NCI-H2196 (cell line): ENCODE results near the gene ENGASE.

Experiments
- DNase-seq: peaks from one replicate; lab custom pipeline; 2025; ENCODE audit not compliant: unreplicated experiment; lab: John Stamatoyannopoulos, UW

The ENGASE gene

DNA sequence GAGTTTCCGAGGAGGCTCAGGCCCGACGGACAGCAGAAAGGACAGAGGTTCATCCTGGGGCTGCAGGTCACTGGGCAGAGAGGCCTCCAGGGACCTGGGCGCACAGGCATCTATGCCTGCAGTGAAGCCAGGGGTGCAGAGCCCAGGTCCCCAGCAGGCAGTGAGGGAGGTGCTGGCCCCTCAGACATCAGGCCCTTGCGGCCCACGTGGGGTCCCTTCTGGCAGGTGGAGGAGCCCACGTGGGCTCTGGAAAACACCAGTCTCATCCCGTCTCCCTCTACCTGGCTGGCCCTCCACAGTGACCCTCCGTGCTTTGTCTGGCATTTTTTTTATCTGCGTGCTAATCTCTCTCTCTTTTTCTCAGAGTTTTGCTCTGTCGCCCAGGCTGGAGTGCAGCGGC lies 36.5 kb downstream of the ENGASE start:
- no peak for DNase-seq

DNA sequence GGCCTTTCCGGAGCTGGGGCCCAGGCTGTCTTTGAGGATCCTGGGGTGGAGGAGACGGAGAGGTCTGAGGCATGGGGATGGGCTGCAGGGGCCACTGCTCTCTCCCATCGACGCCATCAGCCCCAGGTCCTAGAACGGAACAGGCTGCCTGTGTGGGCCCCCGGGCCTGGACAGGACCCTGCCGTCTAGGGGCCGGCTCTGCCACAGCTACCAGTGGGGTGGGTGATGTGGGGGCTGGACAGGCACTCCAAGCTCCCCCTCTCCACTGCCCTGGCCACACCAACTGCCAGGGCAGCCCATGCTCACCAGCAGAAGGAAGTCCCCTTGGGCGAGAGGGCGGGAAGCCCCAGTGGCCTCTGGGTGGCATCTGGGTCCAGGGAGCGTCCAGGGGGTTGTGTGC lies 37.8 kb downstream of the ENGASE start:
- no peak for DNase-seq

- DNase-seq = peak; percentile 50
Measured at GRCh38 chr17:79113699-79114457, 39.3 kb downstream of the ENGASE start.

- DNase-seq = peak; percentile 97
Measured at GRCh38 chr17:79114458-79115301, 40.1 kb downstream of the ENGASE start.

- DNase-seq = no peak
Measured at GRCh38 chr17:79115487-79115886, 40.9 kb downstream of the ENGASE start.

DNA sequence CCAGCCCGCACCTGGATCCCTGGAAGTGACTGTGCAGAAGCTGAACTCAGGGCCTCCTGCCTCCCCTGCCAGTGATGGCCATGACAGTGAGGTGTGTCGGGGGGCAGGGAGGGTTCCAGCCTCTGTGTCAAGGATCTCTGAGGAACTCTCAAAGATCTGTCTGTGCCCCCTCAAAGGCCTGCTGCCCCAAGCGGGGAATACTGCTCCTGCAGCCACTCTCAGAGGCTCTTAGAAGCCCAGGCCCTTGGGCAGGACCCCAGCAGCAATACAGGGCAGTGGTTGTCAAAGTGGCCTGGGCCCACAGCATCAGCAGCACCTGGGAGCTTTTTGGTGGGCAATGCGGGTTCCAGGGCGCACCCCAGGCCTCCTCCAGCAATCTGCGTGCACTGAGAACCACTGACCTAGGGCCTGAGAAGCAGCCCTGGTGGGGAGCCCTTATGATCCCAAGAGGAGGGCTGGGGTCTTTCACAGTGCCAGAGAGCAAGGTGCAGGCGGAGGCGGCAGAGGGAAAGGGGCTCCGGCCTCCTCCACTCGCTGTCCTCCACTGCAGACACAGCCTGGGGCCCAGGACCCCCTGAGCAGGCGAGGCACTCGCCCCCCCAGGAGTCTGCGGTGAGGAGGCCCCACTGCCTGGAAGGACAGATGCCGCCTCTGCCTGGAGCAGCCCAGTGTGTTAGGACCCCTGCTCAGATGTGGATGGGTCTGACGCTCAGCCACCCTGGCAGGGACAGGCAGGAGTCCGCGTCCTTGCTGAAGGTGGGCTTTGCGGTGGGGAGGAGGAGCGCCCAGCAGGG lies 42.1 kb downstream of the ENGASE start:
- no peak for DNase-seq

DNA sequence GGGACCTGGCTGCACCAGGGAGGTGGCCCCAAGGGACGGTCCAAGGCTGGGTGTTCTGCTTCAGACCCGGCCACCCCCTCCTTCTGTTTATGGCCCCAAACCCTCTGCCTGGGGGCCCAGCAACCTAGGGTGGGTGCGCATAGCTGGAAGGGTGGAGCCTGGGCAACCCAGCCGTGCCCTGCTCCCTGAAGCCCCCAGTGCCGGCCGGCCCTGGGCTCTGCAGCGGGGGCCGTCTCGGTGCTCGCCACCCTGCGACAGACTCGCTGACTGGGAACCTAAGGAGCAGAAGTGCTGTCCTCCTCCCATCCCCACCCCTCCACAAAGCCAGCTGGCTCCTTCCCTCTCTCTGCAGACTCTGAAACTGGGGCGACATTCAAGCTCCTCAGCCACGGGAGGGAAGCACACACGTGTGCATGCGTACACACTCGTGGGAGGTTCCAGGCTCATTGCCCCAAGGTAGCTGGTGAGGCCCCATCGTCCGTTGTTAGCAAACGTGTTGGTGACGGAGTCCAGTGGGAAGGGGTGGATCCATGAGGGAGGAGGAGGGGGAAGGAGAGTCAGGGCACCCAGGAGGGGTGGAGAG lies 43.4 kb downstream of the ENGASE start:
- DNase-seq = no peak

DNA sequence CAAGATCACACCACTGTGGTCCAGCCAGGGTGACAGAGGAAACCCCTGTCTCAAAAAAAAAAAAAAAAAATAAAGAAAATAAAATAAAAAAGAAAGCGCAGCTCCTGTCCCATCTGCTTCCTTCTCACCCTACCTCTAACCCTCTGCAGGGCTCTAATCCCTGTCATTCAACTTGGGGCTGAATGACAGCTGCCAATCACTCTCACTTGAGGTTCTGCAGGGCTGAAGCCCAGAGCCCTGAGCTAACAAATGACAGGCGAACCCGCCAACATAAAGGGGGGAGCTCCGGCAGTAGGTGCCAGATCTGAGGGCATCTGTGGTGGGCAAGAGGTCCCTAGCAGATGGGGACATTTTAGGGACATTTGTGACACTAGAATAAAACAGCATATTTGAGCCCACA lies 44.3 kb downstream of the ENGASE start:
- no peak for DNase-seq

DNA sequence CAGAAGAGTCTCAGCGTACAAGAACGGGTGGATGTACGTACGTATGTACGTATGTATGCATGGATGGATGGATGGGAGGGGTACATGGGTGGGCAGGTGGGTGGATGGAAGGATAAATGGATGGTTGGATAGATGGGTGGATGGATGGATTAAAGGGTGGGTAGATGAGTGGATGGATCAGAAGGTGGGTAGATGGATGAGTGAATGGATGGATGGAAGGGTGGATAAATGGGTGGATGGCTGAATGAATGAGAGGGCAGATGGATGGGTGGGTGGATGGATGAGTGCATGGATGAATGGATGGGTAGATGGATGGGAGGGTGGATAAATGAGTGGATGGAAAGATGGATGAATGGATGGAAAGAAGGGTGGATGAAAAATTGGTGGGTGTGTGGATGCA lies 45.6 kb downstream of the ENGASE start:
- DNase-seq = no peak

- no peak for DNase-seq
Measured at GRCh38 chr17:79123988-79124387, 49.4 kb downstream of the ENGASE start.

GRCh38 chr17:79124513-79125209 lies 50.0 kb downstream of the ENGASE start:
- no peak for DNase-seq

- peak; percentile 79 for DNase-seq
Measured at GRCh38 chr17:79125503-79125902, 50.9 kb downstream of the ENGASE start.

DNA sequence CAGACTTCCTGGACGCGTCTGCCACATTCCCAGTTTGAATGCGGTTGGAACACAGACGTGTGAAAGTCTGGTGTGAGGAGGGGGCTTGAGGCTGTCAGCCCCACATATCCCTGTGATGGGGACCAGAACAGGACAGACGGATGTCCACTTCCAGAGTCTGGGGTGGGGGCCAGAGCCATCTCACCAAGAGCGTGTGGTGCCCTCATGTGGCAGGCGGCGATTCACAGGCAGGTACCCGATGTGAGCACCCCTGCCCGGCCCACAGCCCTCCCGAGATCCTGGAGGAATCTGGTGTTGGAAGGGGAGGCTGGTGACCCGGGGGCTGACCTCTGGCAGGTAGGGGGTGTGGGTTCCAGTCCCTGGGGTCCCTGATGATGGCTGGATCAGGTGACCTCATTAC lies 51.5 kb downstream of the ENGASE start:
- DNase-seq = peak; percentile 24

- no peak for DNase-seq
Measured at GRCh38 chr17:79127534-79128135, 53.0 kb downstream of the ENGASE start.

DNA sequence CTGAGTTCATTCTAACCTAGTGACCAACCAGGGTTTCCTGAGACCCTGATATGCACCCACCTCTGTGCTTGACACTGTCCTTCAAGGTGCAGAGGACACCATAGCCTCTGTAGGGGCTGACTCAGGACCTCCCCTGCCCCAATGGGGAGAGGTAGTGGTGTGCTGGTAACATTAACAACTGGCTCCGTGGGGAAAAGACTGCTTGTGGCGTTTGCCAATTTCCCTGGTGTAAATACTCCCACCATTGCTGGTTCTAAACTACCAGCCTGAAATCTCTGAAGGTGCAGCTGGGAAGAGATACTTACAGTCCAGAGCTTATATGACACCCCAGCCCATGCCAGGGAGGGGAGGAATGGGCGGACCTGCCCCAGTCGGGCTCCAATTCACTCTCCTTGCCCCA lies 54.9 kb downstream of the ENGASE start:
- no peak for DNase-seq

GRCh38 chr17:79130536-79131273 lies 56.1 kb downstream of the ENGASE start:
- no peak for DNase-seq

- no peak for DNase-seq
Measured at GRCh38 chr17:79131274-79131635, 56.6 kb downstream of the ENGASE start.

DNA sequence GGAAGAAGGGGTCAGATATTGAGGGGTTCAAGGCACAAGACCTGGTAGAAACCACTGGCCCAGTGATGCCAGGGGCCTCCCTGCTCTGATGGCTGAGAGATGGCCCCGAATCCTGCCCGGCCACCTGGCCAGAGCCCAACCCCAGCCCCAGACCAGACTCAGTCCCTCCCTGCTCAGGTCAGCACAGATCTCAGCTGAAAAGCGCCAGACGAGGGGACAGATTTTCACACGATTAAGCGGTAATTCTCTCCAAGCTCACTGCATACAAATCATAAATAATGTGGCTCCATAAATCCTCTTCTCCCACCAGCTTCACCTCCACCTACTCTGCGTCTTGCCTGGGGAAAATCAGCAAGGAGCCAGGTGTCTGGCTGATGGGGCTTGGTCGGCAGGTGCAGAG lies 57.1 kb downstream of the ENGASE start:
- no peak for DNase-seq

- DNase-seq = peak; percentile 43
Measured at GRCh38 chr17:79132271-79133064, 57.8 kb downstream of the ENGASE start.
